K562 (cell line): Measurements from ENCODE around the gene SPATA24.

ENCODE experiments used
- ARHGAP35 ChIP-seq: fragments of 450-650 bp; IDR thresholded peaks from 2 replicates; pipeline ENCODE4 v1.6.1; 2018; ENCODE audit not compliant: partially characterized antibody
- CREM ChIP-seq: IDR thresholded peaks from 2 replicates; pipeline ENCODE4 v1.6.1; 2014; ENCODE audit warnings: antibody characterized with exemption, low read depth
- CTCF ChIP-seq, 3 experiments: IDR thresholded peaks in 2 of 3; conservative IDR thresholded peaks in 1 of 3; 2 replicates each; pipeline ENCODE4 v1.5.1; 2011 to 2012; ENCODE audit warnings: low read length in 3 of 3, mild to moderate bottlenecking in 3 of 3, control low read depth in 2 of 3, improper control_type of control experiment in 1 of 3, inconsistent platforms in 1 of 3, low read depth in 1 of 3, mixed read lengths in 1 of 3, moderate library complexity in 1 of 3; ENCODE audit not compliant: insufficient read depth in 2 of 3
- JUND ChIP-seq, 2 experiments: IDR thresholded peaks; 2 replicates in 1 of 2; 3 replicates in 1 of 2; pipeline ENCODE4 v1.6.1; 2011; ENCODE audit warnings: borderline replicate concordance in 2 of 2, low read depth in 2 of 2, low read length in 2 of 2, improper control_type of control experiment in 1 of 2, missing biosample characterization in 1 of 2, missing genetic modification characterization in 1 of 2, missing genetic modification reagents in 1 of 2
- POLR2A ChIP-seq: fragments of 450-650 bp; conservative IDR thresholded peaks from 2 replicates; pipeline ENCODE4 v1.6.1; 2016
- ZNF282 ChIP-seq: sonication (generic); formaldehyde crosslinking; IDR thresholded peaks from 2 replicates; pipeline ENCODE4 v1.8.1; 2023; ENCODE audit warnings: missing genetic modification reagents

- no peak for TF ChIP-seq JUND (IDR thresholded peaks at IDR 0.05; ENCODE audit: borderline replicate concordance, low read depth, low read length)
- TF ChIP-seq JUND (tag; IDR thresholded peaks at IDR 0.05; ENCODE audit: borderline replicate concordance, low read depth, low read length) = no peak
- TF ChIP-seq CREM = no peak
- no peak for TF ChIP-seq POLR2A
- TF ChIP-seq CTCF (IDR thresholded peaks at IDR 0.05 in 2 of 3, conservative IDR thresholded peaks at IDR 0.05 in 1 of 3; ENCODE audit: insufficient read depth in 2 of 3, low read depth in 1 of 3, low read length in 3 of 3) = no peak
- TF ChIP-seq ZNF282 (CRISPR knock-in tag) = no peak
- no peak for TF ChIP-seq ARHGAP35
Measured at GRCh38 chr5:139394123-139394653, 9.7 kb downstream of the SPATA24 start.
